Placental pericyte (primary cell): ENCODE data around the gene TBXT. TPM values are rescaled to one million over a fixed set of nuclear protein-coding genes. Genes with fewer than 3 reads are reported as not detected.

Source experiments
- small RNA-seq: library from RNA; depleted of rRNA; stranded (forward); fragments of <200 nt; gene quantifications from one replicate; pipeline ENCODE3, GENCODE V24; 2012; ENCODE audit warnings: low replicate concordance
- total RNA-seq: library from RNA; depleted of rRNA; stranded (reverse); fragments of >200 nt; gene quantifications from 2 replicates; pipeline ENCODE4 v1.2.3, GENCODE V29; 2012

The TBXT gene, protein sequence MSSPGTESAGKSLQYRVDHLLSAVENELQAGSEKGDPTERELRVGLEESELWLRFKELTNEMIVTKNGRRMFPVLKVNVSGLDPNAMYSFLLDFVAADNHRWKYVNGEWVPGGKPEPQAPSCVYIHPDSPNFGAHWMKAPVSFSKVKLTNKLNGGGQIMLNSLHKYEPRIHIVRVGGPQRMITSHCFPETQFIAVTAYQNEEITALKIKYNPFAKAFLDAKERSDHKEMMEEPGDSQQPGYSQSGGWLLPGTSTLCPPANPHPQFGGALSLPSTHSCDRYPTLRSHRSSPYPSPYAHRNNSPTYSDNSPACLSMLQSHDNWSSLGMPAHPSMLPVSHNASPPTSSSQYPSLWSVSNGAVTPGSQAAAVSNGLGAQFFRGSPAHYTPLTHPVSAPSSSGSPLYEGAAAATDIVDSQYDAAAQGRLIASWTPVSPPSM
- not detected in 2 replicates for total RNA-seq

GRCh38 chr6:166167801-166168615, at the start of gene TBXT:
TSS of gene TBXT (minus strand) at chr6:166167851. CDS start at chr6:166167591, 260 bp downstream.

Small RNA genes within 50 kb of the gene (small RNA-seq; reads per million reads assigned to genes)
- gene RNU6-153P, result not detected

Other genes starting within 250 kb of the TBXT start
- gene PRR18, start 140.5 kb upstream of the TBXT start, total RNA-seq, result not detected in 2 replicates
- 30.0 and 31.1 TPM in 2 replicates for gene SFT2D1, start 174.7 kb upstream of the TBXT start, total RNA-seq
- gene MPC1, start 215.1 kb upstream of the TBXT start, total RNA-seq, result 18.2 and 20.0 TPM in 2 replicates